HFF-Myc (cell line): ENCODE results near the gene ABCA1.

ENCODE experiments used
- DNase-seq: peaks from one replicate; pipeline ENCODE4 v3.0.0-alpha.2; 2011; ENCODE audit warnings: low read depth; ENCODE audit errors: extremely low read depth
- H3K4me3 ChIP-seq: replicated peaks from 2 replicates; pipeline ENCODE4 v1.5.1; 2011; ENCODE audit warnings: low read depth, mild to moderate bottlenecking, control low read depth, low read length
- CTCF ChIP-seq: IDR thresholded peaks from 2 replicates; pipeline ENCODE4 v1.5.1; 2012; ENCODE audit warnings: mild to moderate bottlenecking, low read depth, low read length, control low read depth; ENCODE audit errors: missing control alignments

The ABCA1 gene

GRCh38 chr9:104915049-104915448, 12.9 kb downstream of the ABCA1 start:
- DNase-seq: no peak
- no peak for TF ChIP-seq CTCF
- no peak overlapping the region for H3K4me3 ChIP-seq

- DNase-seq: no peak
- TF ChIP-seq CTCF: no peak
Observed at GRCh38 chr9:104914466-104914865, 13.5 kb downstream of the ABCA1 start.

GRCh38 chr9:104912606-104913005, 15.3 kb downstream of the ABCA1 start:
- no peak for TF ChIP-seq CTCF

More at GRCh38 chr9:104914466-104914865, 13.5 kb downstream of the ABCA1 start:
- no peak overlapping the region for H3K4me3 ChIP-seq

GRCh38 chr9:104911032-104911607, 16.8 kb downstream of the ABCA1 start:
- no peak overlapping the region for H3K4me3 ChIP-seq
- no peak for DNase-seq
- TF ChIP-seq CTCF: no peak

More at GRCh38 chr9:104912606-104913005, 15.3 kb downstream of the ABCA1 start:
- H3K4me3 ChIP-seq: no peak overlapping the region
- DNase-seq: no peak

GRCh38 chr9:104907278-104907951, 20.5 kb downstream of the ABCA1 start:
- DNase-seq: peak; percentile 35
- TF ChIP-seq CTCF: no peak

GRCh38 chr9:104906441-104907277, 21.3 kb downstream of the ABCA1 start:
- H3K4me3 ChIP-seq: no peak overlapping the region
- TF ChIP-seq CTCF: no peak
- DNase-seq: no peak

More at GRCh38 chr9:104907278-104907951, 20.5 kb downstream of the ABCA1 start:
- H3K4me3 ChIP-seq: no peak overlapping the region
